ENCODE measurements around the gene OR10H3. TPM values are rescaled to one million over a fixed set of nuclear protein-coding genes. Genes with fewer than 3 reads are reported as not detected.
"Not testable (repeated sequence)": the region's sequence is repeated elsewhere in the genome, so short reads cannot be mapped to it uniquely, and the experiment has no call there.

Gene OR10H3
- total RNA-seq, 8 experiments from 2014 or later = 0.23 to 0.49 (median 0.36) TPM; not detected in 4

GRCh38 chr19:15740785-15741184 is 3.0 kb downstream of the OR10H3 start:
- H3K27ac ChIP-seq = no peak overlapping the region
- no peak overlapping the region for H3K4me3 ChIP-seq
- in situ Hi-C loops (cut with MboI; ENCODE audit: low pct_unique_long_range_greater_than_20kb in 2 of 9, low sequenced_read_pairs in 9 of 9, unreplicated experiment in 9 of 9) = no loop called here
- H3K4me1 ChIP-seq (replicated peaks in 1 of 2) = no peaks in the 10 kb centered on the region
- WGBS, 10 experiments = 0 to 44% (median 18%) methylated on average over 1 of the region's 1 CpG
- no peak for ATAC-seq (replicated peaks in 6 of 8)

GRCh38 chr19:15748239-15748638 is 10.5 kb downstream of the OR10H3 start:
- 0 to 100% (median 54%) methylated on average over 1 to 2 of the region's 2 CpGs for WGBS, 10 experiments
- Histone ChIP-seq H3K4me1 (replicated peaks in 1 of 2) (no peaks in the 10 kb centered on the region), H3K27ac (no peak overlapping the region), H3K4me3 (no peak overlapping the region)
- in situ Hi-C loops (cut with MboI; ENCODE audit: low pct_unique_long_range_greater_than_20kb in 2 of 9, low sequenced_read_pairs in 9 of 9, unreplicated experiment in 9 of 9) = no loop called here
- no peak for ATAC-seq (replicated peaks in 6 of 8)

GRCh38 chr19:15758379-15758778 is 20.6 kb downstream of the OR10H3 start:
- H3K27ac ChIP-seq = no peak overlapping the region
- H3K4me1 ChIP-seq (replicated peaks in 1 of 2) = no peaks in the 10 kb centered on the region
- H3K4me3 ChIP-seq = no peak overlapping the region
- in situ Hi-C loops (cut with MboI; ENCODE audit: low pct_unique_long_range_greater_than_20kb in 2 of 9, low sequenced_read_pairs in 9 of 9, unreplicated experiment in 9 of 9) = no loop called here
- WGBS, 10 experiments = 0 to 43% (median 26%) methylated on average over 1 to 2 of the region's 2 CpGs; no CpG with 5 or more reads in 1 of the 10 experiments
- no peak for ATAC-seq (replicated peaks in 6 of 8)

GRCh38 chr19:15759962-15760565 is 22.3 kb downstream of the OR10H3 start:
- in situ Hi-C loops (cut with MboI; ENCODE audit: low pct_unique_long_range_greater_than_20kb in 2 of 9, low sequenced_read_pairs in 9 of 9, unreplicated experiment in 9 of 9) = no loop called here
- ATAC-seq (replicated peaks in 6 of 8) = no peak
- H3K27ac ChIP-seq = no peak overlapping the region
- no peak overlapping the region for H3K4me3 ChIP-seq
- H3K4me1 ChIP-seq (replicated peaks in 1 of 2) = no peaks in the 10 kb centered on the region
- WGBS, 10 experiments = 0 to 87% (median 20%) methylated on average over 1 to 9 of the region's 28 CpGs; no CpG with 5 or more reads in 3 of the 10 experiments

- Histone ChIP-seq H3K4me3 (no peak overlapping the region), H3K27ac (no peak overlapping the region), H3K4me1 (replicated peaks in 1 of 2) (no peaks in the 10 kb centered on the region)
- in situ Hi-C loops (cut with MboI; ENCODE audit: low pct_unique_long_range_greater_than_20kb in 2 of 9, low sequenced_read_pairs in 9 of 9, unreplicated experiment in 9 of 9) = no loop called here
- 83% methylated on average over 2 of the region's 6 CpGs; no CpG with 5 or more reads in 9 of the 10 experiments for WGBS, 10 experiments
- no peak for ATAC-seq (replicated peaks in 6 of 8)
Observed at GRCh38 chr19:15769586-15769985, 31.8 kb downstream of the OR10H3 start.

- WGBS, 10 experiments = 0% methylated on average over 1 of the region's 3 CpGs; no CpG with 5 or more reads in 8 of the 10 experiments
- H3K27ac ChIP-seq; in situ Hi-C loops (cut with MboI; ENCODE audit: low pct_unique_long_range_greater_than_20kb in 2 of 9, low sequenced_read_pairs in 9 of 9, unreplicated experiment in 9 of 9); ATAC-seq (replicated peaks in 6 of 8); H3K4me1 ChIP-seq (replicated peaks in 1 of 2); H3K4me3 ChIP-seq: not testable (repeated sequence)
Observed at GRCh38 chr19:15774159-15774558, 36.4 kb downstream of the OR10H3 start.

- no peak overlapping the region for H3K27ac ChIP-seq
- in situ Hi-C loops (cut with MboI; ENCODE audit: low pct_unique_long_range_greater_than_20kb in 2 of 9, low sequenced_read_pairs in 9 of 9, unreplicated experiment in 9 of 9) = no loop called here
- no peaks in the 10 kb centered on the region for H3K4me1 ChIP-seq (replicated peaks in 1 of 2)
- ATAC-seq (replicated peaks in 6 of 8) = no peak
- WGBS, 10 experiments = 0 to 56% (median 6%) methylated on average over 1 to 2 of the region's 2 CpGs; no CpG with 5 or more reads in 1 of the 10 experiments
- H3K4me3 ChIP-seq = no peak overlapping the region
Observed at GRCh38 chr19:15775249-15775648, 37.5 kb downstream of the OR10H3 start.

- in situ Hi-C loops (cut with MboI; ENCODE audit: low pct_unique_long_range_greater_than_20kb in 2 of 9, low sequenced_read_pairs in 9 of 9, unreplicated experiment in 9 of 9) = no loop called here
- 40 to 80% (median 60%) methylated on average over 1 of the region's 4 CpGs; no CpG with 5 or more reads in 5 of the 10 experiments for WGBS, 10 experiments
- H3K27ac ChIP-seq = no peak overlapping the region
Observed at GRCh38 chr19:15776264-15776663, 38.5 kb downstream of the OR10H3 start.

GRCh38 chr19:15776991-15777970 is 39.5 kb downstream of the OR10H3 start:
- Histone ChIP-seq H3K4me3 (no peak overlapping the region), H3K4me1 (replicated peaks in 1 of 2) (no peaks in the 10 kb centered on the region), H3K27ac (no peak overlapping the region)
- 5 to 51% (median 14%) methylated on average over 2 to 6 of the region's 9 CpGs; no CpG with 5 or more reads in 2 of the 10 experiments for WGBS, 10 experiments
- ATAC-seq (replicated peaks in 6 of 8) = no peak
- in situ Hi-C loops (cut with MboI; ENCODE audit: low pct_unique_long_range_greater_than_20kb in 2 of 9, low sequenced_read_pairs in 9 of 9, unreplicated experiment in 9 of 9) = no loop called here

More at GRCh38 chr19:15776264-15776663, 38.5 kb downstream of the OR10H3 start:
- Histone ChIP-seq H3K4me1 (replicated peaks in 1 of 2) (no peaks in the 10 kb centered on the region), H3K4me3 (no peak overlapping the region)
- ATAC-seq (replicated peaks in 6 of 8) = no peak

- in situ Hi-C loops (cut with MboI; ENCODE audit: low pct_unique_long_range_greater_than_20kb in 2 of 9, low sequenced_read_pairs in 9 of 9, unreplicated experiment in 9 of 9) = no loop called here
- no peak overlapping the region for H3K27ac ChIP-seq
- no peaks in the 10 kb centered on the region for H3K4me1 ChIP-seq (replicated peaks in 1 of 2)
- H3K4me3 ChIP-seq = no peak overlapping the region
- WGBS, 10 experiments = 0 to 43% (median 20%) methylated on average over 1 to 2 of the region's 10 CpGs; no CpG with 5 or more reads in 7 of the 10 experiments
- peak in 7 of 8 experiments; percentile 12 to 96 (median 78) for ATAC-seq (replicated peaks in 6 of 8)
Observed at GRCh38 chr19:15779756-15780476, 42.1 kb downstream of the OR10H3 start.

- in situ Hi-C loops (cut with MboI; ENCODE audit: low pct_unique_long_range_greater_than_20kb in 2 of 9, low sequenced_read_pairs in 9 of 9, unreplicated experiment in 9 of 9) = no loop called here
- no peak overlapping the region for H3K27ac ChIP-seq
- no peak for ATAC-seq (replicated peaks in 6 of 8)
Observed at GRCh38 chr19:15780610-15781418, 43.0 kb downstream of the OR10H3 start.

GRCh38 chr19:15781661-15782060 is 43.9 kb downstream of the OR10H3 start:
- no peak for ATAC-seq (replicated peaks in 6 of 8)
- in situ Hi-C loops (cut with MboI; ENCODE audit: low pct_unique_long_range_greater_than_20kb in 2 of 9, low sequenced_read_pairs in 9 of 9, unreplicated experiment in 9 of 9) = no loop called here
- WGBS, 10 experiments = 30 to 80% (median 43%) methylated on average over 1 to 5 of the region's 5 CpGs; no CpG with 5 or more reads in 1 of the 10 experiments
- Histone ChIP-seq H3K4me1 (replicated peaks in 1 of 2) (no peaks in the 10 kb centered on the region), H3K27ac (no peak overlapping the region), H3K4me3 (no peak overlapping the region)

More at GRCh38 chr19:15780610-15781418, 43.0 kb downstream of the OR10H3 start:
- WGBS, 10 experiments = 0 to 71% (median 33%) methylated on average over 1 to 3 of the region's 7 CpGs; no CpG with 5 or more reads in 3 of the 10 experiments
- Histone ChIP-seq H3K4me1 (replicated peaks in 1 of 2) (no peaks in the 10 kb centered on the region), H3K4me3 (no peak overlapping the region)
